GM19351 (cell line): ENCODE data around the gene ADAMTS20.

Experiments used
- ATAC-seq: cut with Tn5 transposase; IDR thresholded peaks from one replicate; pipeline ENCODE4 v1.9.1; 2021; ENCODE audit warnings: mild to moderate bottlenecking, moderate library complexity; ENCODE audit not compliant: unreplicated experiment

ADAMTS20 gene

GRCh38 chr12:43317156-43317555 lies 234.8 kb downstream of the ADAMTS20 start:
- no peak for ATAC-seq

- ATAC-seq, result no peak
These were observed 235.5 kb downstream of the ADAMTS20 start for GRCh38 chr12:43316520-43316919.

GRCh38 chr12:43315961-43316360 lies 236.0 kb downstream of the ADAMTS20 start:
- no peak for ATAC-seq

GRCh38 chr12:43312991-43313505 lies 239.0 kb downstream of the ADAMTS20 start:
- no peak for ATAC-seq

GRCh38 chr12:43310596-43310995 lies 241.4 kb downstream of the ADAMTS20 start:
- ATAC-seq, result no peak

- ATAC-seq, result no peak
These were observed 242.0 kb downstream of the ADAMTS20 start for GRCh38 chr12:43309959-43310358.

GRCh38 chr12:43308776-43309175 lies 243.2 kb downstream of the ADAMTS20 start:
- no peak for ATAC-seq

- no peak for ATAC-seq
These were observed 244.9 kb downstream of the ADAMTS20 start for GRCh38 chr12:43307126-43307525.

GRCh38 chr12:43306066-43306465 lies 245.9 kb downstream of the ADAMTS20 start:
- no peak for ATAC-seq

GRCh38 chr12:43305065-43305464 lies 246.9 kb downstream of the ADAMTS20 start:
- ATAC-seq, result no peak
